MG63 (cell line): ENCODE results near the gene REXO1. TPM values are rescaled to one million over a fixed set of nuclear protein-coding genes. Genes with fewer than 3 reads are reported as not detected.

Experiments
- DNase-seq: peaks from one replicate; pipeline ENCODE4 v3.0.0-alpha.2; 2020
- H3K27me3 ChIP-seq: fragments of 250-450 bp; sonication (Bioruptor Pico); 2 replicates; pipeline ENCODE4 v1.5.1; 2020; ENCODE audit warnings: mild to moderate bottlenecking, moderate library complexity
- H3K36me3 ChIP-seq: fragments of 250-450 bp; sonication (Bioruptor Pico); 2 replicates; pipeline ENCODE4 v1.5.1; 2020; ENCODE audit warnings: mild to moderate bottlenecking, moderate library complexity
- H3K4me3 ChIP-seq: fragments of 250-450 bp; sonication (Bioruptor Pico); 2 replicates; pipeline ENCODE4 v1.5.1; 2020; ENCODE audit warnings: mild to moderate bottlenecking, moderate library complexity
- H3K9me3 ChIP-seq: fragments of 250-450 bp; sonication (Bioruptor Pico); 2 replicates; pipeline ENCODE4 v1.5.1; 2020; ENCODE audit warnings: mild to moderate bottlenecking, moderate library complexity
- total RNA-seq: library from RNA; depleted of rRNA; stranded (reverse); fragments of >200 nt; shearing (Covaris generic); gene quantifications from 2 replicates; pipeline ENCODE4 v1.2.3, GENCODE V29; 2014; ENCODE audit warnings: low replicate concordance

REXO1 gene
- total RNA-seq, 1 experiment from 2014 or later: 4.4 TPM

GRCh38 chr19:1856698-1857603, 8.7 kb upstream of the REXO1 start:
- DNase-seq: no peak
- H3K36me3 ChIP-seq: no peaks in the 10 kb centered on the region; the same call in 1 of the 2 replicates
- no peaks in the 10 kb centered on the region for H3K27me3 ChIP-seq
- no peaks in the 10 kb centered on the region for H3K9me3 ChIP-seq
- H3K4me3 ChIP-seq: no peak overlapping the region

DNA sequence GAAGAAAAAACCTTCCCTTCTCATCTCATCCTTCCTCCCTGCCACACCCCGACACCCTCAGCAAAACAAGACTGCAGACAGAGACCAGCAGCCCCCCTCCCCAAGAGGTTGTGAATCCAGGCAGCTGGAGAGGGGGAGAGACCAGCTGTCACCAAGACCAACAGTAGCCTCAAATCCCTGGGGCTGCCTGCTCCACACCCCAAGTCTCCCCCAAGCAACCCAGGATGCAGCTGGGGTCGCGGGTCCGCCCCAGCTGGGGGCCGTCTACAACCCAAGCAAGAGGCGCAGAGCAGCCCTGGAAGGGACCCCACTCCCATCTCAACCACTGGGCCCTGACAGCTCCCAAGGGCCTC, 8.0 kb upstream of the REXO1 start:
- DNase-seq: no peak
- H3K27me3 ChIP-seq: no peaks in the 10 kb centered on the region
- no peak overlapping the region for H3K4me3 ChIP-seq
- H3K36me3 ChIP-seq: no peaks in the 10 kb centered on the region; the same call in 1 of the 2 replicates
- H3K9me3 ChIP-seq: no peaks in the 10 kb centered on the region

DNA sequence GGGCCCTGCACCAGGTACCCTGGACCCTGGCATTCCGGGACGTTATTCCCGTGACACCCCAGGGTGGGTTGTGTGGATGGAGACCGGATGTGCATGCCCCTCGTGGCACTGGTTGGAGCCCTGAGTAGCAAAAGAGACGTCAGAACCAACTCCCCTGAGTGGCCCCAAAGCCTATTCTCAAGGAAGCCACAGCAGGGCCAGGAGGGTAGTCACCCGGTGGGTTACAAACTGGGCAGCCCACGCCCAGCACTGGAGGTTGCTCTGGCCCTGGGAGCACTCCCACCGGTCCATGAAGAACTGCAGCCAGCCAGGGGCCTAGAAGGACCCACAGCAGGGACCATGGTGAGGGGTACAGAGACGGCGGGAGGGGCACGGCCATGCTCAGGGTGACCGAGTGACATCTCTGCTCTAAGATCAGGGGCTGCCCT, 7.6 kb upstream of the REXO1 start:
- Histone ChIP-seq H3K4me3 (no peak overlapping the region), H3K27me3 (no peaks in the 10 kb centered on the region), H3K9me3 (no peaks in the 10 kb centered on the region), H3K36me3 (no peaks in the 10 kb centered on the region; the same call in 1 of the 2 replicates)
- DNase-seq: no peak

- Histone ChIP-seq H3K9me3 (no peaks in the 10 kb centered on the region), H3K27me3 (no peaks in the 10 kb centered on the region), H3K4me3 (no peak overlapping the region), H3K36me3 (no peaks in the 10 kb centered on the region; the same call in 1 of the 2 replicates)
- no peak for DNase-seq
Observed at GRCh38 chr19:1855040-1855827, 7.0 kb upstream of the REXO1 start.

- no peak for DNase-seq
- Histone ChIP-seq H3K9me3 (no peaks in the 10 kb centered on the region), H3K4me3 (no peak overlapping the region)
Observed at GRCh38 chr19:1854542-1855039, 6.3 kb upstream of the REXO1 start.

DNA sequence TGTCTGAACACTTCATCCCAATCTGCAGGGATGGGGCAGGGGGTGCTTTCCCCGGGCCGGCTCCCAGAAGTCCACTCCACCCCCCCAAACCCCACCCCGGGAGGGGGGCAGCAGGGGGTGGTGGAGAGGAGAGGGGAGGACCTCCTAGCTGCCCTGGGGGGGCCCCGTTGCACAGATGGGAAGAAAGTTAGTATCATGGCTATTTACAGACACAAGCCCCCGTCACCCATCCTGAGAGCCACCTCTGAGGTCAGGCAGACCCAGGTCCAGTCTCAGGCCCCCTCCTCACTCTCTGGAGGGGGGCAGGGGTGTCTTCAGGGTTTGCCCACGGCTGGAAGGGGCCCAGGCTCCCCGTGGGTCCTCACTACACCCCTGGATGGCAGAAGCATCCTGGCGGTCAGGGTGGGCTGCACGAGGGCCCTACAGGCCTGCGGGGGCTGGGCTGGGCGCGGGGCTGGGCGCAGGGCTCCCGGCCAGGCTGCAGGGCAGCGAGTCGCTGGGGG, 5.8 kb upstream of the REXO1 start:
- H3K27me3 ChIP-seq: no peaks in the 10 kb centered on the region
- no peak overlapping the region for H3K4me3 ChIP-seq
- no peaks in the 10 kb centered on the region for H3K36me3 ChIP-seq
- DNase-seq: no peak
- H3K9me3 ChIP-seq: no peaks in the 10 kb centered on the region

More at GRCh38 chr19:1854542-1855039, 6.3 kb upstream of the REXO1 start:
- Histone ChIP-seq H3K36me3 (no peaks in the 10 kb centered on the region), H3K27me3 (no peaks in the 10 kb centered on the region)

GRCh38 chr19:1853295-1854038, 5.2 kb upstream of the REXO1 start:
- Histone ChIP-seq H3K9me3 (no peaks in the 10 kb centered on the region), H3K4me3 (no peak overlapping the region), H3K27me3 (no peaks in the 10 kb centered on the region), H3K36me3 (no peaks in the 10 kb centered on the region)
- DNase-seq: peak; percentile 64

GRCh38 chr19:1852581-1853128, 4.4 kb upstream of the REXO1 start:
- H3K4me3 ChIP-seq: no peak overlapping the region
- no peaks in the 10 kb centered on the region for H3K9me3 ChIP-seq
- no peaks in the 10 kb centered on the region for H3K27me3 ChIP-seq
- no peaks in the 10 kb centered on the region for H3K36me3 ChIP-seq
- no peak for DNase-seq

DNA sequence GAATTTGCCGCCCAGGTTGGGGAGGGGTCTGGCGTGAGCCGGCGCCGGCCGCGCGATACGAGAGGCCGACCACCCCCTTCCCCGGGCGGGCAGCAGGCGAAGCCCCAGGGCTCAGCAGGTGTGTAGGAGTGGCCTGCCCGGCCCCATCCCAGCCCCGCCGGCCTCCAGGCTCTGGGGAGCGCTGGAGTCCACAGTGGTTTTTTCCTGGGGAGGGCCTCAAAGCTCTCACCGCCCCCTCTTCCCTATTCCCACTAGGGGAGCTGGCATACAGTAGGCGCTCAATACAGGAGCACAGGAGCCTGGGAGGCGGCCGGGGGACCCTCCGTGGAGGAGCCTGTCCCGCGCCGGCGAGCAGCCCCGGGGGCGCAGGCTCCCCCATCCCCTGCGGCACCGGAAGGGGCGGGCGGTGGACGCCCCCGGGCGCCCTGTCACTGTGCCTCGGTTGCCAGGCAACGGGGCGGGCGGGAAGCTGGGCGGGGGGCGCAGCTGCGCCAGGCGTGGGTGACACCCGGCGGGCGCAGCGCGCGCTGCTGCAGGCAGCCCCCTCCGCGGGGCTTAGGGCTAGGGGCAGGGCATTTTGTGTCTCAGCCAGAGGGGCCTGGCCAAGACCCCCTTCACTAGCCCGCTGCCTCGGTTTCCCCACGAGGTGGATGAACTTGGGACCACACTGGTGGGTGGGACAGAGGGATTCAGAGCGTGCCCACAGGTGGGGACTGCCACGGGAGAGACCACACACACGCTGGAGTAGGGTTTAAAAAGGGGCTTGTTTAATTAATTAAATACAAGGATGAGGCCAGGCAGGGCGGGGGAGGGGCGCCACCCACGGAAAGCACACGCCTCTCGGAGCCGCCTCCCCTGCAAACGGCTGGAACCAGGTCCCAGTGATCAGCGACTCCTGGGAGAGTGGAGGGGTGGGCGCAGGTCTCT, 3.6 kb upstream of the REXO1 start:
- no peak for DNase-seq
- Histone ChIP-seq H3K9me3 (no peaks in the 10 kb centered on the region), H3K27me3 (no peaks in the 10 kb centered on the region), H3K4me3 (no peak overlapping the region), H3K36me3 (no peaks in the 10 kb centered on the region)

GRCh38 chr19:1850809-1851653, 2.7 kb upstream of the REXO1 start:
- Histone ChIP-seq H3K9me3 (no peaks in the 10 kb centered on the region), H3K4me3 (no peak overlapping the region), H3K27me3 (no peaks in the 10 kb centered on the region), H3K36me3 (no peaks in the 10 kb centered on the region)
- no peak for DNase-seq

GRCh38 chr19:1849886-1850398, 1.7 kb upstream of the REXO1 start:
- no peaks in the 10 kb centered on the region for H3K27me3 ChIP-seq
- no peaks in the 10 kb centered on the region for H3K9me3 ChIP-seq
- no peak overlapping the region for H3K4me3 ChIP-seq
- no peaks in the 10 kb centered on the region for H3K36me3 ChIP-seq
- no peak for DNase-seq

- Histone ChIP-seq H3K4me3 (no peak overlapping the region), H3K27me3 (no peaks in the 10 kb centered on the region)
- DNase-seq: no peak
Observed at GRCh38 chr19:1849132-1849474, 820 bp upstream of the REXO1 start.

GRCh38 chr19:1847684-1848398, 442 bp downstream of the REXO1 start:
- H3K9me3 ChIP-seq: no peaks in the 10 kb centered on the region
- H3K4me3 ChIP-seq: peak overlapping the region; percentile 87
- H3K27me3 ChIP-seq: no peaks in the 10 kb centered on the region
- no peaks in the 10 kb centered on the region; the same call in 1 of the 2 replicates for H3K36me3 ChIP-seq
- peak; percentile 59 for DNase-seq

More at GRCh38 chr19:1849132-1849474, 820 bp upstream of the REXO1 start:
- Histone ChIP-seq H3K9me3 (no peaks in the 10 kb centered on the region), H3K36me3 (no peaks in the 10 kb centered on the region; the same call in 1 of the 2 replicates)

DNA sequence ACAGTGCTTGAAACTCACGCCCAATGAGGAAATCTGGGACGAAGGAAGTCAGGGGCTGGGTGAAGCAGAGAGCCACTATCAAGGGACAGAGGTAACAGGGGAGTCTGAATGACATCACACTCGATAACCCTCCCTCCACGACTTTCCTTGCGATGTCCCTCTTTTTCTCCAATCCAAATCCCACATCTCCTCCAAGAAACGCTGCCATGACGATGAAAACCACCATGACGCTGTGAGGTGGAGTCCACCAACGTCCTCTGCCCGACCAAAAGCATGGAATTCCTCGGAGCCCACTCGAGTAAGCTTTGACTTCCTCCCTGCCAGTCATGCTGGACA, 967 bp downstream of the REXO1 start:
- Histone ChIP-seq H3K27me3 (no peaks in the 10 kb centered on the region), H3K36me3 (no peaks in the 10 kb centered on the region; the same call in 1 of the 2 replicates), H3K4me3 (peak overlapping the region; percentile 87), H3K9me3 (no peaks in the 10 kb centered on the region)
- DNase-seq: no peak
